ENCODE data around the gene PLXNB3. TPM values are rescaled to one million over a fixed set of nuclear protein-coding genes. Genes with fewer than 3 reads are reported as not detected.

Gene PLXNB3
- total and polyA plus RNA-seq, 2 of the 13 experiments (the other 11 are each of a cell fraction or from before 2014, with no cell fraction given) = 3.0 to 6.9 TPM

GRCh38 chrX:153794018-153794896 lies 30.2 kb downstream of the PLXNB3 start, which contains the start of the genes IDH3G and SSR4 (continued):
- TF ChIP-seq ZNF276 (CRISPR knock-in tag; IDR thresholded peaks at IDR 0.05; ENCODE audit: low read depth) (no peak), PAWR (CRISPR knock-in tag; IDR thresholded peaks at IDR 0.05; ENCODE audit: borderline replicate concordance) (no peak), FOXA1 (IDR thresholded peaks at IDR 0.05) (no peak), FOXA1 (CRISPR knock-in tag; IDR thresholded peaks at IDR 0.05) (no peak), ZNF10 (CRISPR knock-in tag; IDR thresholded peaks at IDR 0.05; ENCODE audit: borderline replicate concordance, low read depth) (no peak), PHF21A (CRISPR knock-in tag; IDR thresholded peaks at IDR 0.05) (no peak), BCL6 (CRISPR knock-in tag; IDR thresholded peaks at IDR 0.05) (peak; percentile 13; the same call in 1 of the 2 replicates), ZNF143 (CRISPR knock-in tag; IDR thresholded peaks at IDR 0.05) (peak; percentile 80), RFXANK (CRISPR knock-in tag; IDR thresholded peaks at IDR 0.05) (no peak), ZNF44 (CRISPR knock-in tag; IDR thresholded peaks at IDR 0.05) (0 out of 2 replicates have a peak, but pooled peaks have one; percentile 46), DZIP1 (CRISPR knock-in tag; IDR thresholded peaks at IDR 0.05) (no peak), YY1 (IDR thresholded peaks at IDR 0.05; ENCODE audit: insufficient read depth, insufficient replicate concordance, low read depth, low read length) (peak; percentile 94), ZNF18 (CRISPR knock-in tag; IDR thresholded peaks at IDR 0.05; ENCODE audit: insufficient replicate concordance) (peak; percentile 37), ZNF768 (CRISPR knock-in tag; IDR thresholded peaks at IDR 0.05) (no peak), AHR (CRISPR knock-in tag; IDR thresholded peaks at IDR 0.05) (no peak)
- TF ChIP-seq, protein P1, sequence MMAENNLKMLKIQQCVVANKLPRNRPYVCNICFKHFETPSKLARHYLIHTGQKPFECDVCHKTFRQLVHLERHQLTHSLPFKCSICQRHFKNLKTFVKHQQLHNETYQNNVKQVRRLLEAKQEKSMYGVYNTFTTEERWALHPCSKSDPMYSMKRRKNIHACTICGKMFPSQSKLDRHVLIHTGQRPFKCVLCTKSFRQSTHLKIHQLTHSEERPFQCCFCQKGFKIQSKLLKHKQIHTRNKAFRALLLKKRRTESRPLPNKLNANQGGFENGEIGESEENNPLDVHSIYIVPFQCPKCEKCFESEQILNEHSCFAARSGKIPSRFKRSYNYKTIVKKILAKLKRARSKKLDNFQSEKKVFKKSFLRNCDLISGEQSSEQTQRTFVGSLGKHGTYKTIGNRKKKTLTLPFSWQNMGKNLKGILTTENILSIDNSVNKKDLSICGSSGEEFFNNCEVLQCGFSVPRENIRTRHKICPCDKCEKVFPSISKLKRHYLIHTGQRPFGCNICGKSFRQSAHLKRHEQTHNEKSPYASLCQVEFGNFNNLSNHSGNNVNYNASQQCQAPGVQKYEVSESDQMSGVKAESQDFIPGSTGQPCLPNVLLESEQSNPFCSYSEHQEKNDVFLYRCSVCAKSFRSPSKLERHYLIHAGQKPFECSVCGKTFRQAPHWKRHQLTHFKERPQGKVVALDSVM (CRISPR knock-in tag; IDR thresholded peaks at IDR 0.05) = no peak
- TF ChIP-seq, protein P2, sequence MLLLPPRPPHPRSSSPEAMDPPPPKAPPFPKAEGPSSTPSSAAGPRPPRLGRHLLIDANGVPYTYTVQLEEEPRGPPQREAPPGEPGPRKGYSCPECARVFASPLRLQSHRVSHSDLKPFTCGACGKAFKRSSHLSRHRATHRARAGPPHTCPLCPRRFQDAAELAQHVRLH (CRISPR knock-in tag; IDR thresholded peaks at IDR 0.05; ENCODE audit: borderline replicate concordance, low read depth) = 0 out of 2 replicates have a peak, but pooled peaks have one; percentile 29
- TF ChIP-seq, protein P3, sequence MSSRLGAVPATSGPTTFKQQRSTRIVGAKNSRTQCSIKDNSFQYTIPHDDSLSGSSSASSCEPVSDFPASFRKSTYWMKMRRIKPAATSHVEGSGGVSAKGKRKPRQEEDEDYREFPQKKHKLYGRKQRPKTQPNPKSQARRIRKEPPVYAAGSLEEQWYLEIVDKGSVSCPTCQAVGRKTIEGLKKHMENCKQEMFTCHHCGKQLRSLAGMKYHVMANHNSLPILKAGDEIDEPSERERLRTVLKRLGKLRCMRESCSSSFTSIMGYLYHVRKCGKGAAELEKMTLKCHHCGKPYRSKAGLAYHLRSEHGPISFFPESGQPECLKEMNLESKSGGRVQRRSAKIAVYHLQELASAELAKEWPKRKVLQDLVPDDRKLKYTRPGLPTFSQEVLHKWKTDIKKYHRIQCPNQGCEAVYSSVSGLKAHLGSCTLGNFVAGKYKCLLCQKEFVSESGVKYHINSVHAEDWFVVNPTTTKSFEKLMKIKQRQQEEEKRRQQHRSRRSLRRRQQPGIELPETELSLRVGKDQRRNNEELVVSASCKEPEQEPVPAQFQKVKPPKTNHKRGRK (CRISPR knock-in tag; IDR thresholded peaks at IDR 0.05) = no peak

Measured in HepG2 (cell line).